Measurements from ENCODE around the gene EFNA1.

- TF ChIP-seq CTCF (conservative IDR thresholded peaks at IDR 0.05; ENCODE audit: low read depth, low read length) (peak; percentile 98), EZH2 (IDR thresholded peaks at IDR 0.05; ENCODE audit: borderline replicate concordance, low read depth, low read length, poor library complexity, severe bottlenecking) (no peak)
Measured at GRCh38 chr1:155167166-155168104, 39.8 kb downstream of the EFNA1 start.
